BLaER1 (cell line): Measurements from ENCODE around the gene CCBE1.

ENCODE experiments used
- H3K27ac ChIP-seq: shearing (Covaris generic); formaldehyde crosslinking; 2 replicates; pipeline ENCODE4 v1.8.1; 2022
- H3K27me3 ChIP-seq: shearing (Covaris generic); formaldehyde crosslinking; 2 replicates; pipeline ENCODE4 v1.8.1; 2022
- H3K36me3 ChIP-seq: shearing (Covaris generic); formaldehyde crosslinking; 2 replicates; pipeline ENCODE4 v1.8.1; 2022
- H3K4me1 ChIP-seq: shearing (Covaris generic); formaldehyde crosslinking; 2 replicates; pipeline ENCODE4 v1.8.1; 2022
- H3K4me2 ChIP-seq: shearing (Covaris generic); formaldehyde crosslinking; 2 replicates; pipeline ENCODE4 v1.8.1; 2022
- H3K4me3 ChIP-seq: shearing (Covaris generic); formaldehyde crosslinking; 2 replicates; pipeline ENCODE4 v1.8.1; 2022
- H3K9ac ChIP-seq: shearing (Covaris generic); formaldehyde crosslinking; 2 replicates; pipeline ENCODE4 v1.8.1; 2022
- H3K9me3 ChIP-seq: shearing (Covaris generic); formaldehyde crosslinking; 2 replicates; pipeline ENCODE4 v1.8.1; 2022
- H4K20me1 ChIP-seq: shearing (Covaris generic); formaldehyde crosslinking; 2 replicates; pipeline ENCODE4 v1.8.1; 2022
- Cebpa-rat ChIP-seq: shearing (Covaris generic); IDR thresholded peaks from 2 replicates; pipeline ENCODE4 v1.8.1; 2022

The CCBE1 gene

GRCh38 chr18:59730896-59731295, 33.7 kb upstream of the CCBE1 start:
- no peaks in the 10 kb centered on the region for H3K9me3 ChIP-seq
- H3K4me2 ChIP-seq, result no peak overlapping the region
- no peak overlapping the region for H3K27ac ChIP-seq
- H3K4me1 ChIP-seq, result no peaks in the 10 kb centered on the region
- H3K36me3 ChIP-seq, result no peaks in the 10 kb centered on the region
- H3K27me3 ChIP-seq, result no peaks in the 10 kb centered on the region
- TF ChIP-seq Cebpa-rat, result no peak
- H3K4me3 ChIP-seq, result no peak overlapping the region
- no peak overlapping the region for H3K9ac ChIP-seq
- H4K20me1 ChIP-seq, result no peaks in the 10 kb centered on the region

GRCh38 chr18:59729781-59730180, 32.6 kb upstream of the CCBE1 start:
- H3K4me3 ChIP-seq, result no peak overlapping the region
- H3K27ac ChIP-seq, result no peak overlapping the region
- H3K4me1 ChIP-seq, result no peaks in the 10 kb centered on the region
- H3K9ac ChIP-seq, result no peak overlapping the region
- H3K27me3 ChIP-seq, result no peaks in the 10 kb centered on the region
- no peak overlapping the region for H3K4me2 ChIP-seq
- H4K20me1 ChIP-seq, result no peaks in the 10 kb centered on the region
- H3K36me3 ChIP-seq, result no peaks in the 10 kb centered on the region
- TF ChIP-seq Cebpa-rat, result no peak
- no peaks in the 10 kb centered on the region for H3K9me3 ChIP-seq

GRCh38 chr18:59728816-59729215, 31.6 kb upstream of the CCBE1 start:
- TF ChIP-seq Cebpa-rat, result no peak
- Histone ChIP-seq H3K4me1 (no peaks in the 10 kb centered on the region), H4K20me1 (no peaks in the 10 kb centered on the region), H3K27me3 (no peaks in the 10 kb centered on the region), H3K36me3 (no peaks in the 10 kb centered on the region), H3K9ac (no peak overlapping the region), H3K4me3 (no peak overlapping the region), H3K9me3 (no peaks in the 10 kb centered on the region), H3K27ac (no peak overlapping the region), H3K4me2 (no peak overlapping the region)

- Histone ChIP-seq H3K4me3 (no peak overlapping the region), H3K36me3 (no peaks in the 10 kb centered on the region), H4K20me1 (no peaks in the 10 kb centered on the region), H3K4me2 (no peak overlapping the region), H3K4me1 (no peaks in the 10 kb centered on the region), H3K27me3 (no peaks in the 10 kb centered on the region), H3K27ac (no peak overlapping the region), H3K9me3 (no peaks in the 10 kb centered on the region), H3K9ac (no peak overlapping the region)
- no peak for TF ChIP-seq Cebpa-rat
Measured at GRCh38 chr18:59725142-59725541, 27.9 kb upstream of the CCBE1 start.

- Histone ChIP-seq H3K4me1 (no peaks in the 10 kb centered on the region), H4K20me1 (no peaks in the 10 kb centered on the region), H3K27me3 (no peaks in the 10 kb centered on the region), H3K9ac (no peak overlapping the region), H3K4me3 (no peak overlapping the region), H3K27ac (no peak overlapping the region), H3K4me2 (no peak overlapping the region), H3K36me3 (no peaks in the 10 kb centered on the region), H3K9me3 (no peaks in the 10 kb centered on the region)
- TF ChIP-seq Cebpa-rat, result no peak
Measured at GRCh38 chr18:59724103-59724502, 26.9 kb upstream of the CCBE1 start.

- Histone ChIP-seq H3K9me3 (no peaks in the 10 kb centered on the region), H3K4me3 (no peak overlapping the region), H3K36me3 (no peaks in the 10 kb centered on the region), H3K4me2 (no peak overlapping the region), H4K20me1 (no peaks in the 10 kb centered on the region), H3K4me1 (no peaks in the 10 kb centered on the region), H3K27ac (no peak overlapping the region), H3K9ac (no peak overlapping the region), H3K27me3 (no peaks in the 10 kb centered on the region)
- no peak for TF ChIP-seq Cebpa-rat
Measured at GRCh38 chr18:59721931-59722330, 24.7 kb upstream of the CCBE1 start.

GRCh38 chr18:59721211-59721610, 24.0 kb upstream of the CCBE1 start:
- no peak overlapping the region for H3K4me3 ChIP-seq
- no peaks in the 10 kb centered on the region for H3K27me3 ChIP-seq
- H4K20me1 ChIP-seq, result no peaks in the 10 kb centered on the region
- H3K4me2 ChIP-seq, result no peak overlapping the region
- H3K27ac ChIP-seq, result no peak overlapping the region
- H3K9me3 ChIP-seq, result no peaks in the 10 kb centered on the region
- no peaks in the 10 kb centered on the region for H3K4me1 ChIP-seq
- no peak overlapping the region for H3K9ac ChIP-seq
- TF ChIP-seq Cebpa-rat, result no peak
- H3K36me3 ChIP-seq, result no peaks in the 10 kb centered on the region

- Histone ChIP-seq H3K36me3 (no peaks in the 10 kb centered on the region), H3K27ac (no peak overlapping the region), H3K4me1 (no peaks in the 10 kb centered on the region), H3K4me2 (no peak overlapping the region), H3K9ac (no peak overlapping the region), H3K27me3 (no peaks in the 10 kb centered on the region), H3K4me3 (no peak overlapping the region), H3K9me3 (no peaks in the 10 kb centered on the region), H4K20me1 (no peaks in the 10 kb centered on the region)
- no peak for TF ChIP-seq Cebpa-rat
Measured at GRCh38 chr18:59719544-59720181, 22.4 kb upstream of the CCBE1 start.

- H3K4me2 ChIP-seq, result no peak overlapping the region
- no peak overlapping the region for H3K27ac ChIP-seq
- no peak overlapping the region for H3K4me3 ChIP-seq
- no peaks in the 10 kb centered on the region for H4K20me1 ChIP-seq
- H3K27me3 ChIP-seq, result no peaks in the 10 kb centered on the region
- no peak overlapping the region for H3K9ac ChIP-seq
- H3K36me3 ChIP-seq, result no peaks in the 10 kb centered on the region
- no peaks in the 10 kb centered on the region for H3K4me1 ChIP-seq
- no peak for TF ChIP-seq Cebpa-rat
- no peaks in the 10 kb centered on the region for H3K9me3 ChIP-seq
Measured at GRCh38 chr18:59718464-59719157, 21.4 kb upstream of the CCBE1 start.

GRCh38 chr18:59718108-59718463, 20.9 kb upstream of the CCBE1 start:
- no peaks in the 10 kb centered on the region for H3K36me3 ChIP-seq
- H3K9me3 ChIP-seq, result no peaks in the 10 kb centered on the region
- H4K20me1 ChIP-seq, result no peaks in the 10 kb centered on the region
- no peak for TF ChIP-seq Cebpa-rat
- H3K4me1 ChIP-seq, result no peaks in the 10 kb centered on the region
- no peak overlapping the region for H3K4me2 ChIP-seq
- H3K27me3 ChIP-seq, result no peaks in the 10 kb centered on the region
- H3K4me3 ChIP-seq, result no peak overlapping the region
- H3K27ac ChIP-seq, result no peak overlapping the region
- H3K9ac ChIP-seq, result no peak overlapping the region
